HepG2 (cell line): ENCODE results near the gene VPS13C. TPM values are rescaled to one million over a fixed set of nuclear protein-coding genes. Genes with fewer than 3 reads are reported as not detected.
A peak's percentile ranks its signal among the peaks of the same experiment; 100 is the strongest.

ENCODE experiments used
- ATAC-seq: fragments of 200-7000 bp; cut with Tn5 transposase; 3 replicates; pipeline ENCODE4 v1.9.1; 2020; ENCODE audit warnings: mild to moderate bottlenecking, moderate library complexity
- BruUV-seq: library from RNA; stranded (reverse); fragments of 400-500 nt; replicated peaks from 2 replicates; lab custom pipeline; 2021; lab: Mats Ljungman, UMichigan
- CTCF ChIA-PET: fragments of 300-600 bp; formaldehyde crosslinking; extraction: SDS; loops from one replicate; lab custom pipeline; 2021; ENCODE audit warnings: low total read pairs, inconsistent platforms, low intra/inter-chr PET ratio; lab: Yijun Ruan, JAX
- POLR2A ChIA-PET: fragments of 350-600 bp; sonication (Branson Sonifier 250); formaldehyde crosslinking; loops from one replicate; lab custom pipeline; 2020; ENCODE audit warnings: antibody characterized with exemption, inconsistent platforms; lab: Yijun Ruan, JAX
- DNase-seq: peaks from one replicate; pipeline ENCODE4 v3.0.0-alpha.2; 2015; ENCODE audit warnings: low spot score
- FAIRE-seq: peaks from 3 replicates; lab custom pipeline; 2011; peaks lifted over from hg19 to GRCh38; lab: Jason Lieb, UNC
- H2AFZ ChIP-seq: one replicate; pipeline ENCODE4 v1.6.1; 2011; ENCODE audit warnings: low read length, inconsistent platforms
- H3K27ac ChIP-seq: fragments of 300-600 bp; 3 replicates; pipeline ENCODE4 v1.8.0; 2011; ENCODE audit warnings: mixed run types, mild to moderate bottlenecking, mixed read lengths, low read length, inconsistent platforms; ENCODE audit not compliant: insufficient read depth; ENCODE audit errors: extremely low read length
- H3K27me3 ChIP-seq, 2 experiments: fragments of 200-600 bp in 1 of 2; 2 replicates in 1 of 2; 3 replicates in 1 of 2; pipeline versions ENCODE4 v1.6.0 to v1.8.0; 2011; ENCODE audit warnings: low read length in 2 of 2, mild to moderate bottlenecking in 2 of 2, moderate library complexity in 2 of 2, inconsistent platforms in 1 of 2; ENCODE audit not compliant: insufficient read depth in 2 of 2, control insufficient read depth in 1 of 2
- H3K36me3 ChIP-seq, 2 experiments: fragments of 200-600 bp in 1 of 2; replicated peaks in 1 of 2; 2 replicates in 1 of 2; 3 replicates in 1 of 2; pipeline versions ENCODE4 v1.5.1 to v1.8.0; 2011; ENCODE audit warnings: low read length in 2 of 2, inconsistent platforms in 1 of 2; ENCODE audit not compliant: insufficient read depth in 2 of 2, control insufficient read depth in 1 of 2
- H3K4me1 ChIP-seq: 2 replicates; pipeline ENCODE4 v1.5.1; 2012; ENCODE audit warnings: low read length, inconsistent platforms; ENCODE audit not compliant: insufficient read depth
- H3K4me2 ChIP-seq: 2 replicates; pipeline ENCODE4 v1.6.0; 2011; ENCODE audit warnings: low read depth, low read length, inconsistent platforms
- H3K4me3 ChIP-seq, 3 experiments: fragments of 200-600 bp in 1 of 3; sonication (generic), shearing (Covaris generic) in 1 of 3; replicated peaks in 1 of 3; 2 replicates each; pipeline ENCODE4 v1.5.1; 2011 to 2016; ENCODE audit warnings: low read length in 3 of 3, inconsistent platforms in 2 of 3, low read depth in 2 of 3, mild to moderate bottlenecking in 2 of 3, control low read depth in 1 of 3, mixed read lengths in 1 of 3; ENCODE audit not compliant: insufficient read depth in 1 of 3
- H3K79me2 ChIP-seq: one replicate; pipeline ENCODE4 v1.6.1; 2011; ENCODE audit warnings: low read length, inconsistent platforms; ENCODE audit not compliant: insufficient read depth
- H3K9ac ChIP-seq: 2 replicates; pipeline ENCODE4 v1.6.0; 2011; ENCODE audit warnings: mild to moderate bottlenecking, low read depth, low read length, inconsistent platforms; ENCODE audit not compliant: insufficient read depth
- H3K9me3 ChIP-seq: 2 replicates; pipeline ENCODE4 v1.5.1; 2012; ENCODE audit warnings: mild to moderate bottlenecking, low read length
- H4K20me1 ChIP-seq: 2 replicates; pipeline ENCODE4 v1.6.0; 2011; ENCODE audit warnings: inconsistent platforms, mild to moderate bottlenecking, low read length, moderate library complexity; ENCODE audit not compliant: insufficient read depth
- CEBPG ChIP-seq: IDR thresholded peaks from 2 replicates; pipeline ENCODE4 v1.6.1; 2016
- CENPX ChIP-seq: sonication (generic); formaldehyde crosslinking; IDR thresholded peaks from 2 replicates; pipeline ENCODE4 v1.9.0; 2021; ENCODE audit warnings: mild to moderate bottlenecking, missing genetic modification reagents, moderate library complexity
- GABPB1 ChIP-seq: IDR thresholded peaks from 2 replicates; pipeline ENCODE4 v1.6.1; 2016; ENCODE audit warnings: mild to moderate bottlenecking, missing genetic modification reagents, moderate library complexity, missing compliant biosample characterization
- LBX2 ChIP-seq: sonication (generic); formaldehyde crosslinking; IDR thresholded peaks from 2 replicates; pipeline ENCODE4 v1.5.0; 2020; ENCODE audit warnings: missing genetic modification reagents, mild to moderate bottlenecking, borderline replicate concordance
- MAFK ChIP-seq, 2 experiments: IDR thresholded peaks in 1 of 2; conservative IDR thresholded peaks in 1 of 2; 2 replicates each; pipeline ENCODE4 v1.6.1; 2011; ENCODE audit warnings: improper control_type of control experiment in 2 of 2, low read length in 2 of 2
- SAFB2 ChIP-seq: sonication (generic); formaldehyde crosslinking; IDR thresholded peaks from 2 replicates; pipeline ENCODE4 v1.5.1; 2020; ENCODE audit warnings: missing genetic modification reagents, low read depth, mild to moderate bottlenecking, borderline replicate concordance
- WGBS: methylation state at CpG from one replicate; pipeline ENCODE4 v1.1.6; 2017; ENCODE audit warnings: low lambda C conversion rate; 5-methylcytosine and 5-hydroxymethylcytosine counted together
- in situ Hi-C: cut with HindIII; loops from 2 replicates; pipeline ENCODE4 v1.10.0; 2017; ENCODE audit warnings: low pct_unique_long_range_greater_than_20kb; ENCODE audit not compliant: extremely low pct_ligation_motif_present
- intact Hi-C: fragments of 100-400 bp; cut with micrococcal nuclease; formaldehyde crosslinking; loops from one replicate; pipeline ENCODE4 v1.10.0; 2022; ENCODE audit not compliant: unreplicated experiment
- polyA plus RNA-seq, 8 experiments: library from polyadenylated mRNA; depleted of rRNA in 3 of 8; stranded (reverse) in 7 of 8; unstranded in 1 of 8; fragments of >200 nt; fragmentation: Illumina TruSeq in 4 of 8; extraction: Trizol in 4 of 8; gene quantifications; 2 replicates each; pipeline versions ENCODE4 v1.2.1 to v1.2.3, GENCODE V29; 2011 to 2016; ENCODE audit warnings: low read depth in 4 of 8, missing spikeins in 1 of 8, mixed read lengths in 1 of 8; ENCODE audit not compliant: insufficient read depth in 1 of 8
- total RNA-seq, 5 experiments: library from RNA; depleted of rRNA; stranded (reverse); fragments of >200 nt; fragmentation: Illumina TruSeq; extraction: Trizol; gene quantifications; 2 replicates each; pipeline ENCODE4 v1.2.3, GENCODE V29; 2016; ENCODE audit warnings: low read depth in 1 of 5
- TF ChIP-seq, protein P1 (sequence below), 2 experiments: fragments of 450-650 bp in 1 of 2; sonication (generic) in 1 of 2; formaldehyde crosslinking; IDR thresholded peaks; 2 replicates each; pipeline versions ENCODE4 v1.5.0 to v1.8.0; 2020 to 2022; ENCODE audit warnings: mild to moderate bottlenecking in 1 of 2, missing genetic modification reagents in 1 of 2
- TF ChIP-seq, protein P2 (sequence below): sonication (generic); formaldehyde crosslinking; IDR thresholded peaks from 2 replicates; pipeline ENCODE4 v1.5.0; 2020; ENCODE audit warnings: missing genetic modification reagents

VPS13C gene
- total and polyA plus RNA-seq, 2 of the 13 experiments (the other 11 are each of a cell fraction or from before 2014, with no cell fraction given) = 10.9 to 26.8 TPM

GRCh38 chr15:62087671-62088352 lies 27.6 kb upstream of the VPS13C start:
- peaks cover 0 to 10% of the 10 kb centered on the region in 2 experiments; a peak in 1 of 5 replicates for H3K27me3 ChIP-seq
- 26% methylated on average over 5 of the region's 5 CpGs for WGBS

GRCh38 chr15:62085740-62086139 lies 25.5 kb upstream of the VPS13C start:
- no peaks in the 10 kb centered on the region for H4K20me1 ChIP-seq
- ChIA-PET CTCF (no interaction called here), POLR2A (no interaction called here)
- H3K9me3 ChIP-seq = no peaks in the 10 kb centered on the region
- WGBS = 12% methylated on average over 4 of the region's 4 CpGs
- peaks cover 0 to 8% of the 10 kb centered on the region in 2 experiments; a peak in 1 of 5 replicates for H3K27me3 ChIP-seq
- no peak overlapping the region for H3K9ac ChIP-seq
- ATAC-seq (no peak), DNase-seq (no peak), FAIRE-seq (no peak)
- TF ChIP-seq, protein P1, sequence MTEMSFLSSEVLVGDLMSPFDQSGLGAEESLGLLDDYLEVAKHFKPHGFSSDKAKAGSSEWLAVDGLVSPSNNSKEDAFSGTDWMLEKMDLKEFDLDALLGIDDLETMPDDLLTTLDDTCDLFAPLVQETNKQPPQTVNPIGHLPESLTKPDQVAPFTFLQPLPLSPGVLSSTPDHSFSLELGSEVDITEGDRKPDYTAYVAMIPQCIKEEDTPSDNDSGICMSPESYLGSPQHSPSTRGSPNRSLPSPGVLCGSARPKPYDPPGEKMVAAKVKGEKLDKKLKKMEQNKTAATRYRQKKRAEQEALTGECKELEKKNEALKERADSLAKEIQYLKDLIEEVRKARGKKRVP (CRISPR knock-in tag; IDR thresholded peaks at IDR 0.05) = peak in 1 of 2 experiments; percentile 47; a peak in 1 of 4 replicates
- TF ChIP-seq GABPB1 (CRISPR knock-in tag) (peak; percentile 23; the same call in 1 of the 2 replicates), CEBPG (CRISPR knock-in tag) (0 out of 2 replicates have a peak, but pooled peaks have one; percentile 6), LBX2 (no peak)
- no peak overlapping the region for H3K4me2 ChIP-seq
- intact Hi-C loops = no loop called here
- H3K79me2 ChIP-seq = no peaks in the 10 kb centered on the region
- BruUV-seq = no TSS peak
- no peak overlapping the region for H2AFZ ChIP-seq
- H3K4me3 ChIP-seq = no peak overlapping the region
- H3K27ac ChIP-seq = no peak overlapping the region
- no peaks in the 10 kb centered on the region for H3K36me3 ChIP-seq
- in situ Hi-C loops = no loop called here
- H3K4me1 ChIP-seq = no peaks in the 10 kb centered on the region

More at GRCh38 chr15:62087671-62088352, 27.6 kb upstream of the VPS13C start:
- BruUV-seq = no TSS peak
- in situ Hi-C loops = no loop called here
- Histone ChIP-seq H3K79me2 (no peaks in the 10 kb centered on the region), H3K27ac (no peak overlapping the region), H4K20me1 (no peaks in the 10 kb centered on the region), H3K36me3 (no peaks in the 10 kb centered on the region), H3K4me2 (no peak overlapping the region), H3K4me1 (no peaks in the 10 kb centered on the region), H3K9me3 (no peaks in the 10 kb centered on the region), H2AFZ (no peak overlapping the region), H3K4me3 (no peak overlapping the region), H3K9ac (no peak overlapping the region)
- FAIRE-seq (no peak), ATAC-seq (no peak), DNase-seq (no peak)
- ChIA-PET CTCF (no interaction called here), POLR2A (no interaction called here)
- no peak for TF ChIP-seq SAFB2 (CRISPR knock-in tag)
- TF ChIP-seq MAFK (conservative IDR thresholded peaks at IDR 0.05 in 1 of 2, IDR thresholded peaks at IDR 0.05 in 1 of 2; ENCODE audit: low read length in 2 of 2) = peak in 1 of 2 experiments; percentile 30; a peak in 2 of 4 replicates
- TF ChIP-seq, protein P2, sequence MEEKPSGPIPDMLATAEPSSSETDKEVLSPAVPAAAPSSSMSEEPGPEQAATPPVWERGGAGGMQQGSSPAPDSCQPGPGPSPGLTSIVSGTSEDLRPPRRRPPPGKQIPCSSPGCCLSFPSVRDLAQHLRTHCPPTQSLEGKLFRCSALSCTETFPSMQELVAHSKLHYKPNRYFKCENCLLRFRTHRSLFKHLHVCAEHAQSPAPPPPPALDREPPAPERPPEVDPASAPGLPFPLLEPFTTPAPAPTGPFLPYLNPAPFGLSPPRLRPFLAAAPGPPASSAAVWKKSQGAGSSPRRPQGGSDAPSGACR (CRISPR knock-in tag) = no peak
- TF ChIP-seq CENPX (CRISPR knock-in tag) = no peak
- intact Hi-C loops = no loop called here
